Stimulated activated CD8-positive, alpha-beta memory T cell treated with anti-CD3 and anti-CD28 coated beads, Interleukin-2, amount 100 ng/mL, for 1 hour (primary cell): ENCODE results near the gene PPIB.
"Not testable (repeated sequence)": the region's sequence is repeated elsewhere in the genome, so short reads cannot be mapped to it uniquely, and the experiment has no call there.

Experiments used
- DNase-seq, 2 donors: peaks; one replicate each; pipeline ENCODE4 v3.0.0-alpha.2; 2020; ENCODE audit warnings: low read depth in 2 of 2

Gene PPIB

GRCh38 chr15:64110108-64110701 lies 52.6 kb downstream of the PPIB start:
- DNase-seq, result not testable (repeated sequence)

DNA sequence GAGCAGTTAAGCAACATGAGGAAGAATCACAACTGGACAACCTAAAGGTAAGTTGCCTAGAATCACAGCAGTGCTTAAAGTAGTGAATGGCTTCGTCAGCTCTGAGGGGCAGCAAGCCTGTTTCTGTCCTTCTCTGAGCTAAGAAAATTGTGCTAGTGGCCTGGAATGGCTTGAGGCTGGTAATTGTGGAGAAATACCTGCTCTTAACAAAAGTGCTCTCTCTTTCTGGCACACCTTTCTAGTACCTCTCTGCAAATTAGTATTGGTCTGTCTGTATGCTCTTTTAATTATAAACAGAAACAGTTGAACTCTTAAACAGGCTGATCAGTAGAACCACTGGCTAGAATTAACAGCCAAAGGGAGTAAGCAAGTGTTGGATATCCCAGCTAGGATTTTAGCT lies 55.5 kb downstream of the PPIB start:
- DNase-seq, result no peak
